GM12872 (cell line): ENCODE measurements around the gene HK1.

Experiments
- CTCF ChIP-seq: IDR thresholded peaks from 3 replicates; pipeline ENCODE4 v1.5.1; 2011; ENCODE audit warnings: low read depth, mild to moderate bottlenecking, low read length, moderate library complexity; ENCODE audit not compliant: insufficient read depth

The HK1 gene

GRCh38 chr10:69351589-69351988 lies 73.3 kb downstream of the HK1 start:
- TF ChIP-seq CTCF = no peak

GRCh38 chr10:69352569-69353264 lies 74.4 kb downstream of the HK1 start:
- TF ChIP-seq CTCF = no peak

GRCh38 chr10:69353977-69354635 lies 75.8 kb downstream of the HK1 start:
- TF ChIP-seq CTCF = no peak

- no peak for TF ChIP-seq CTCF
Observed at GRCh38 chr10:69356187-69356586, 77.9 kb downstream of the HK1 start.

GRCh38 chr10:69358148-69358795 lies 80.0 kb downstream of the HK1 start:
- TF ChIP-seq CTCF = no peak

- TF ChIP-seq CTCF = no peak
Observed at GRCh38 chr10:69359148-69359547, 80.9 kb downstream of the HK1 start.

GRCh38 chr10:69359594-69359993 lies 81.3 kb downstream of the HK1 start:
- TF ChIP-seq CTCF = no peak
